ENCODE results near the gene VGLL3.

DNA sequence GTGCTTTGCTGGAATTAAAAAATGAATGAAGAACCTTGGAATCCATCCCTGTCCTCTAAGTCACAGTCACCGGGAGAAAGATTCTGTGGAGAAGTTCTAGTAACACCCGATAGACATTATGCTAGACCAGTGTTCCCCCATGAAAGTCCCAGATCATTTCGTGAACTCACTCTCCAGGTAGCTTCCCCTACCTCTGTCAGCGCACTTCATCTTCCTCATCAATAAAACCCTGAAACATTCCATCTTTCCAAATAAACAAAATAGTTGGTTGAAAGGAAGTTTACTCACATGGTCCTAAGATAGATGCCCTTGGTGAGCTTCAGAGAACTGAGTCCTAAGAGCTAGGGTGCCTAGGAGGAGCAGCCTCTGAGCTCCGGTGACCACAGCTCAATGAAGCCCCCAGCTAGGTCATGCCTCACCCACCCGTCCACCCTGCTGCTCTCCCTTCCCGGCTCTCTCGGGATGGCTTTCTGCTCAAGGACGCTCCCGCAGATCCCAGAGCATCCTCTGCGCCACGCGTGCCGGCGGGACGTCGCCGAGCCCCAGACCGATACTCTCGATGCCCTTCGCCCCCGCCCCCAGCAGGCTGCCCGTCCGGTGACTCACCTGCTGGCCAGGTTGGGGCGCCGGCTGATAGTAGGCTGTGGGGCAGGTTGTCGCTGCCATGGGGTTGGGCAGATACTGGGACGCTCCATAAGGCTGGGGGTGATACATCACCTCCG is 776 bp downstream of the VGLL3 start:
- no peak for TF ChIP-seq SMC3 (conservative IDR thresholded peaks at IDR 0.05; ENCODE audit: poor library complexity)
- TF ChIP-seq, protein P1, sequence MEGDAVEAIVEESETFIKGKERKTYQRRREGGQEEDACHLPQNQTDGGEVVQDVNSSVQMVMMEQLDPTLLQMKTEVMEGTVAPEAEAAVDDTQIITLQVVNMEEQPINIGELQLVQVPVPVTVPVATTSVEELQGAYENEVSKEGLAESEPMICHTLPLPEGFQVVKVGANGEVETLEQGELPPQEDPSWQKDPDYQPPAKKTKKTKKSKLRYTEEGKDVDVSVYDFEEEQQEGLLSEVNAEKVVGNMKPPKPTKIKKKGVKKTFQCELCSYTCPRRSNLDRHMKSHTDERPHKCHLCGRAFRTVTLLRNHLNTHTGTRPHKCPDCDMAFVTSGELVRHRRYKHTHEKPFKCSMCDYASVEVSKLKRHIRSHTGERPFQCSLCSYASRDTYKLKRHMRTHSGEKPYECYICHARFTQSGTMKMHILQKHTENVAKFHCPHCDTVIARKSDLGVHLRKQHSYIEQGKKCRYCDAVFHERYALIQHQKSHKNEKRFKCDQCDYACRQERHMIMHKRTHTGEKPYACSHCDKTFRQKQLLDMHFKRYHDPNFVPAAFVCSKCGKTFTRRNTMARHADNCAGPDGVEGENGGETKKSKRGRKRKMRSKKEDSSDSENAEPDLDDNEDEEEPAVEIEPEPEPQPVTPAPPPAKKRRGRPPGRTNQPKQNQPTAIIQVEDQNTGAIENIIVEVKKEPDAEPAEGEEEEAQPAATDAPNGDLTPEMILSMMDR (IDR thresholded peaks at IDR 0.05; ENCODE audit: poor library complexity, severe bottlenecking), result peak; percentile 33
- TF ChIP-seq RAD21 (conservative IDR thresholded peaks at IDR 0.05), result no peak
- TF ChIP-seq POLR2AphosphoS5 (IDR thresholded peaks at IDR 0.05), result no peak
- TF ChIP-seq EP300 (conservative IDR thresholded peaks at IDR 0.05; ENCODE audit: poor library complexity, severe bottlenecking), result peak; percentile 8
- no peak for TF ChIP-seq EZH2 (IDR thresholded peaks at IDR 0.05; ENCODE audit: borderline replicate concordance, insufficient read depth, low read length, poor library complexity, severe bottlenecking)
- TF ChIP-seq, protein P2, sequence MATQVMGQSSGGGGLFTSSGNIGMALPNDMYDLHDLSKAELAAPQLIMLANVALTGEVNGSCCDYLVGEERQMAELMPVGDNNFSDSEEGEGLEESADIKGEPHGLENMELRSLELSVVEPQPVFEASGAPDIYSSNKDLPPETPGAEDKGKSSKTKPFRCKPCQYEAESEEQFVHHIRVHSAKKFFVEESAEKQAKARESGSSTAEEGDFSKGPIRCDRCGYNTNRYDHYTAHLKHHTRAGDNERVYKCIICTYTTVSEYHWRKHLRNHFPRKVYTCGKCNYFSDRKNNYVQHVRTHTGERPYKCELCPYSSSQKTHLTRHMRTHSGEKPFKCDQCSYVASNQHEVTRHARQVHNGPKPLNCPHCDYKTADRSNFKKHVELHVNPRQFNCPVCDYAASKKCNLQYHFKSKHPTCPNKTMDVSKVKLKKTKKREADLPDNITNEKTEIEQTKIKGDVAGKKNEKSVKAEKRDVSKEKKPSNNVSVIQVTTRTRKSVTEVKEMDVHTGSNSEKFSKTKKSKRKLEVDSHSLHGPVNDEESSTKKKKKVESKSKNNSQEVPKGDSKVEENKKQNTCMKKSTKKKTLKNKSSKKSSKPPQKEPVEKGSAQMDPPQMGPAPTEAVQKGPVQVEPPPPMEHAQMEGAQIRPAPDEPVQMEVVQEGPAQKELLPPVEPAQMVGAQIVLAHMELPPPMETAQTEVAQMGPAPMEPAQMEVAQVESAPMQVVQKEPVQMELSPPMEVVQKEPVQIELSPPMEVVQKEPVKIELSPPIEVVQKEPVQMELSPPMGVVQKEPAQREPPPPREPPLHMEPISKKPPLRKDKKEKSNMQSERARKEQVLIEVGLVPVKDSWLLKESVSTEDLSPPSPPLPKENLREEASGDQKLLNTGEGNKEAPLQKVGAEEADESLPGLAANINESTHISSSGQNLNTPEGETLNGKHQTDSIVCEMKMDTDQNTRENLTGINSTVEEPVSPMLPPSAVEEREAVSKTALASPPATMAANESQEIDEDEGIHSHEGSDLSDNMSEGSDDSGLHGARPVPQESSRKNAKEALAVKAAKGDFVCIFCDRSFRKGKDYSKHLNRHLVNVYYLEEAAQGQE (IDR thresholded peaks at IDR 0.05; ENCODE audit: borderline replicate concordance), result no peak
